ENCODE data around the gene KIAA1958.
A peak's percentile ranks its signal among the peaks of the same experiment; 100 is the strongest.
"Not testable (repeated sequence)": the region's sequence is repeated elsewhere in the genome, so short reads cannot be mapped to it uniquely, and the experiment has no call there.

KIAA1958 gene

DNA sequence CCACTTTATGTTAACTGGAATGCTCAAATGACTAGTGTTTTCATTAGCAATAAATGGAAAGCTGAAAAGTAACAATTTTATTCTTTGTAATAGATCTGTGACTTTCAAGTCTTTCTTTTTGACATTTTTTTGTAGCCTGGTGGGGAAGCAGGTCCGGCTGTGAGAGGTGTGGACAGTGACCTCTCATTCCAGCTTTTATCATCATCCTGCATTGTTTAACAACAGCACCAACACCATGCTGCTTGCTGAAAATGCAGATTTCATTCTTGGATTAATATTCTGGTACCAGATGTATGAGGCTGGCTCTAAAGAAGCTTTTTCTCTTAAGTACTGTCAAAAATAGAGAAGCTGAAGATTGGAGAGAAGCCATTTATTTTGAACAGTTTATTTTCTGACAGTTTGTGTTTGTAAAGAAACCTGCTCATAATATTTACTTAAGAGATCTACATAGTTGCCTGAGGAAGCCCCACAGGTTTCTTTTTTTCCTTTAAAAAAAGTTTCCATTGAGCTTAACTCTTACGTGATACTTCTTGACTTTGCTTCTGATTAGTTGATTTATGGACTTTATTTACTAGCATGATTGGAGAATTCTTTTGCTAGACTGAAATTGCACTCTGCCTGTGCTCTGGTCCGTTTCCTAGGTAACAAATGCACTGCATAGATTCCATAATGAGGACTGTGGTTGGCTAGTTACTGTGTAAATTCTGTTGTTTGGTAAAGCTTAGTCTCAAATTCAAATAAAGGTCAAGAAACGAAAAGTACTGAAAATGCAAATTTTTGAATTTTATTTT, 3.4 kb downstream of the KIAA1958 start:
- peak in 2 of 51 donors; percentile 8 to 32 for DNase-seq

DNA sequence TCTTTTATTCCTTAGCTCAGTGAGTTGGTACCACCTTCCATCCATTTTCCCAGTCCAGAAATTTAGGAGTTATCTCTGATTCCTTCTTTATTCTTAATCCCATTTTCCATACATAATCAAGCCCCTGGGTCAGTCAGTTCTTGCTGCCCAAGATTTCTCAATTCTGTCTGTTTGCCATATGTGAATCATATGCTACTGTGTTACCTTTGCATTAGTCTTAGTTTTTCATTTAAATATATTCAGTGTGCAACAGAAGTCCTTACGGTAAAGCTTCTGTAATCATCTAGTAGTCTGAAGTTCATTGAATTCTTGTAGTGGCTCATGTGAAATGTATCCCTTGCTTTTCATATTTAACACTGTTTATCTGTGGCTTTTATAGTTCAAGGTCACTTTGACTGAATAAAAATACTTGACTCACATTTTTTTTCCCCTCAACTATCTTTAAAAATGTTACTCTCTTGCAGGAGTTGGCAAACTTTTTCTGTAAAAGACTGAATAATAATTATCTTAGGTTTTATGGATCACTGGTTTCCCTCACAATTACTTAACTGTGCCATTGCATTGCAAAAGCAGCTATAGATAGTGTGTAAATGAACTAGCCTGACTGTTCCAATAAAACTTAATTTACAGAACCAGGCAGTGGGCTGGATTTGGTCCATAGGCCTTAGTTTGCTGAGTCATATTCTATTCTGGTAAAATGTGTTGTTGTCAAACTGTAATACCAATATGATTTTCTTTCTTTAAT, 6.9 kb downstream of the KIAA1958 start:
- DNase-seq, result no peak

DNA sequence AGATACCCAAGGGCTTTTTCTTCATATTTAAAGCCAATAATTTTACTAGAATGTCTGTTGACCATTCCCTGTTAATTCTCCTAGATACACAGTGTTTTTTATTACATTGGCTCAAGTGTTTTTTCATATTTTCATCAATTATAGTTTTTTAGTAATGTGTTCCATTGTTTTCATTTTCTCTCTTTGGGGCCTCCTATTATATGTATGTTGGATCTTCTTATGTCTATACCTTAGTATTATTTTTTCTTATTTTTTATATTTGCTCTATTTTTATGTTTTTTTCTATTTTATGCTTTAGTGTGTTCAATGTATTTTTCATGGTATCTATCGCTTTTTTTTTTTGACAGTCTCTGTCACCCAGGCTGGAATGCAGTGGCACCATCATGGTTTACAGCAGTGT, 7.5 kb downstream of the KIAA1958 start:
- DNase-seq, result no peak

DNA sequence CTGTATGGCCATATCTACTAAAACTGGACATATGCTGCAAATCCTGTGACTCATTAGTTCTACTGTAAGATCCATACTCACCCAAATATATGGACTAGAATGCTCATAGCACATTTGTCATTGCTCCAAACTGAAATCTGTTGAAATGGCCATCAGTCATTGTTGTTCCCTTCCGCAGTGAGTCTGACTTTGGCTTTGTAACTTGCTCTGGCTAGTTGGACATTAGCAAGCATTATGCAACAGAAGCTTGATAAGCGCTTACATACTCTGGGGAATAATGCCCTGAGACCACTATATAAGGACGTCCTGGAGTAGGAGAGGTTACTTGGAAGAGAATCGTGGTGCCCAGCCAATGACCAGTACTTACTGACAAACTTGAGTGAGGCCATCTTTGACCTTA, 9.0 kb downstream of the KIAA1958 start:
- no peak for DNase-seq

DNA sequence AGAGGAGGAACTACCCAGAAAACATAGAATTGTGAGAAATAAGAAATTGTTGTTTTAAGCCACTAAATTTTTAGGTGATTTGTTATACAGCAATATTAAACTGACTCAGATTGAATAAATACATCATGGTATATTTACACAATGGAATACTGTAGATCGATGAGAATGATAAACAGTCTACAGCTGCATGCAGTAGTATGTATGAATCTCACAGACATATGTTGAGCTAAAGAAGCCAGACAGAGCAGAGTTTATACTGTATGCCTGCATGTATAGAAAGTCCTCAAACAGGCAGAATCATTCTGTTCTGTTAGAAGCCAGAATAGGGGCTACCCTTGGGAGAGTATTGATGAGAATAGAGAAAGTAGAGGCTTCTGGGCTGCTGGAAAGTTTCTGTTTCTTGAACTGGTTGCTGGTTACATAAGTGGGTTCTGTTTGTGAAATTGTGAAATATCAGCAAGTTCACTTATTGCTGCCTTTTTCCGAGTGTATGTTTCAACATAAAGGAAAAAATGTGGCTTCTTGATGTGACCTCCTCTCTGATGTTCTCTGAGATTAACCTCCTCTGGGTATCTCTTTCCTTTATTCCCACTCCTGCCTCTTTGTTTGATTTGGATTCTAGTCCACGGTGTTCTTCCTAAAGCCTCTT, 9.6 kb downstream of the KIAA1958 start:
- DNase-seq, result no peak

DNA sequence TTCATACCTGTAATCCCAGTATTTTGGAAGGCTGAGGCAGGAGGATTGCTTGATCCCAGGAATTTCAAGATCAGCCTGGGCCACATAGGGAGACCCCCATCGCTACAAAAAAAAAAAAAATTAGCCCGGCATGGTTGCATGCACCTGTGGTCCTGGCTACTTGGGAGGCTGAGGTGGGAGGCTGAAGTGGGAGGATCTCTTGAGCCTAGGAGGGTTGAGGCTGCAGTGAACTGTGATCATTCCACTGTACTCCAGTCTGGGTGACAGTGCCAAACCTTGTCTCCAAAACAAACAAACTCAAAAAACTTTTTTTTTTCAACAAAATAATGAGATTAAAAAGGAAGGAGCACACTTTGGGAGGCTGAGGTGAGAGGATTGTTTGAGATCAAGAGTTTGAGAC, 14.2 kb downstream of the KIAA1958 start:
- no peak for DNase-seq

DNA sequence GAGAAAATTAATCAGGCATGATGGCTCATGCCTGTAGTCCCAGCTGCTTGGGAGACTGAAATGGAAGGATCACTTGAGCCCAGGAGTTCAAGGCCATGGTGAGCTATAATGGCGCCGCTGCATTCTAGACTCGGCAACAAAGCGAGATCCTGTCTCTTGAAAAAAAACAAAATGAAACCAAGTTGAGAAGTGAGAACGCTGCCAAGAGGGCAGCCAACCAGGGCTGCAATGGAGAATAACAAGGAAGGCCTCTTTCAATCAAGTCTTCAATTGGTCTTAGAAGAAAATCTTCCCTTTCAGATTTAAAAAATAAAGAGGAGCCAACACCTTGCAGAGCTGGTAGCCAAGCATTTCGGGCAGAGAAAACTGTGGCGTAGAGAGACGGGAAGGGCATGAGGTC, 14.7 kb downstream of the KIAA1958 start:
- DNase-seq, result peak in 8 of 51 donors; percentile 1 to 28 (median 10)

DNA sequence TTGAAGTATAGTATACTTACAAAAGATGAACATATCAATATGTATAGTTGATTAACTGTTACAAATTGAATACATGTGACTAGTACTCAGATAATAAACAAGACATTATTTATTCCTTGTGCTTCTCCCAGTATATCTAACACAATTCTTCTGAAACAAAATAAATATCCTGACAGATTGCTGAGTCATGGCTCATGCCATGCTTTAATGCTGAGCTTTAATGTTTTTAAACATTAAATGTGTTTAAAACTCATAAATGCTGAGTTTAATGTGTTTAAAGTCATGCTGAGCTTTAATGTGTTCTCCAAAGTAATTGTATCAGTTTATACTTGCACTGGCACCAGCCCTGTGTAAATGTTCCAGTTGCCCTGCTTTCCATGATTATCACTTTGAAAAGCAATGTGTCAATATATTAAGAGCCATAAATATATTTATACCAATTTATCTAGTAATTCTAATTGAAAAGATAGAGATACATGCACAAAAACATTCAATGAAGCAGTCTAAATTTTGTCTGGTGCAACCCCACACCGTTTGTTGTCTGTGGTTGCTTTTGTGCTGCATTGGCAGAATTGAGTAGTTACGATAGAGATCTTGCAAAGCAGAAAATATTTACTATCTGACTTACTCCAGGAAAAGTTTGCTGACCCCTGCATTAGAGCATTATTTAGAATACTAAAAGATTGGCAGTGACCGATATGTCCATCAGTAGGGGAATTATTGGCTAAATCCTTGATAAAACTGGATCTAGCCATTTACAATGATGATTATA, 15.7 kb downstream of the KIAA1958 start:
- DNase-seq, result no peak

DNA sequence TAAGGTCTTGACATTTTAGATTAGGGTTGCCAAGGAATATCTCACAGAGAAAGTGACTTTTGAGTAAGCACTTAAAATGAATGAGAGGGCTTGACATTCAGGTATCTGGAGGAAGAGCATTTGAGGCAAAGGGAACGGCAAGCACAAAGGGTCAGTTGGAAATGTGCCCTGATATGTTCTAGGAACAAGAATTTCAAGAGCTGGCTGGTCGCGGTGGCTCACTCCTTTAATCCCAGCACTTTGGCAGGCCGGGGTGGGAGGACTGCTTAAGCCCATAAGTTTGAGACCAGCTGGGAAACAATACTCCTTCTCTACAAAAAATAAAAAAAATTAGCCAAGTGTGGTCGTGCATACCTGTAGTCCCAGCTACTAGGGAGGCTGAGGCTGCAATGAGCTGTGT, 16.5 kb downstream of the KIAA1958 start:
- DNase-seq, result peak in 7 of 51 donors; percentile 3 to 44 (median 8)

DNA sequence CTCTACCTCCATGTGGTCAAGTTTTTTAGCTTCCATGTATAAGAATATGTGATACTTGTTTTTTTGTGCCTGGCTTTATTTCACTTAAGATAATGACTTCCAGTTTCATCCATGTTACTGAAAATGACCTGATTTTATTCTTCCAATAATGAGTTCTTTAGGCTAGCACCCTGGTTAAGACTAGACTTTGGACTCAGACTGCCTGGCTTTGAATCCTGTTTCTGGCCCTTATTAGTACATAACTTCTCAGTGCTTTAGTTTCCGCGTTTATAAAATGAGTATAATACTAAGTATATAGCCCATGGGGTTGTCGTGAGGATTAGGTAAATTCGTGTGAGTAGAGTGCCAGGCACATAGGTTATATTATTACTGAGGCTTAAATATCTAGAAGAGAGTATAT, 18.5 kb downstream of the KIAA1958 start:
- no peak for DNase-seq

DNA sequence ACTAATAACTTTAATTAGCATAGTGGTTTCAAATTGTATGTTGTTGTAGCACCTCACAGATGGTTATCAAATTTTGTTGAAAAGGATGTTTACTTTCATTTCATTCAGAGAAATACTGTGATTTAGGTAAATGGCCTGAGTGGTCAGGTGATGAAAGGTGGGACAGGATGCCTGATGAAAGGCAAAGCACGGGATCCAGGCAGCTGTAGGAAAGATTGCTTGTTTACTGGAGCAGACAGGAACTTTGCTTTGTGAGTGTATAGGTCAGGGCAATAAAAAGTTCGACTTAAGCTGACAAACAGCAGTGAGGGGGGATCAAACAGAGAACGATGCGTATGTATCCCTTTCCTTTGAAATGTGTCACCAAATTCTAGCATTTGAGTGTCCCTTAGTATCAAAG, 19.0 kb downstream of the KIAA1958 start:
- DNase-seq, result no peak

DNA sequence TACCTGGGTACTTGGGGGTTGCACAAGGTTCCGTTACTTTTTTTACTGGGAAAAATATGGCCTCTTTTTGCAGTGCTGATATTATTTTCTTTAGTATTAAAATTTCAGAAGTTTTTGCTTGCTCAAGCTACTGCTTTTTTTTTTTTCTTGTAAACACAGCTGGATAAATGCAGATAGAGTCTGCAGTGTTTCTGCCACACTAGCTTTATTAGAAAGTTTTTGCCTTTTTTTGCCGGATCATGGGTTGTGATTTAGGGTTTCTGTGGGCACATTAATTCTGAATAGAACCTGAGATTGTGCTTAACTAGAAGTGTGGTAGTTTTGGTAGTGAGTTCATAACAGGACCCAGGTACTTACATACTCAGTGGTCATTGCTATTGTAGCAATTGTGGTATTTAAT, 19.9 kb downstream of the KIAA1958 start:
- DNase-seq, result no peak

DNA sequence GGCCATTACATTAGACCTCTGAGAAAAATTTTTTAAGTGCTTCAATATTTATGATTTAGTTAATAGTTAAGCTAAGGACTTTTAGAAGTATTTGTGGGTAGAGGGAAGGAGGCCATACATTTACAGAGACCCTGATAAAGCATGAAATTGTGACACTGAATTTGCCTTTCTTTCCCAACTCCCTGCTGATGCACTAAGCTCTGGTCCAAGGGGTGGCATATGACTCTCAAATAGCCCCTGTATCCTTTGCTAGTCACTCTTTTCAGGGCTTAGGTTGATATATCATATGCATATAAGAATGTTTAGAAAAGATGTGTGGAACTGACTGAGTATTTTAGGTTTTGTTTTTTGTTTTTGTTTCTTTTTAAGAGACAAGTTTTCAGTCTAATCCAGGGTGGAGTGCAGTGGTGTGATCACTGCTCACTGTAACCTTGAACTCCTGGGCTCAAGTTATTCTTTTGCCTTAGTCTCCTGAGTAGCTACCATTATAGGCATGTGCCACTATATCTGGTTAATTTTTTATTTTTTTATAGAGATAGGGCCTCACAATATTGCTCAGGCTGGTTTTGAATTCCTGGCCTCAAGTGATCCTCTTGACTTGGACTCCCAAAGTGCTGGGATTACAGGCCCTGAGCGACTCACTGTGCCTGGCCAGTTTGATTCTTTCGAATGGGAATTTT, 20.5 kb downstream of the KIAA1958 start:
- DNase-seq, result no peak

DNA sequence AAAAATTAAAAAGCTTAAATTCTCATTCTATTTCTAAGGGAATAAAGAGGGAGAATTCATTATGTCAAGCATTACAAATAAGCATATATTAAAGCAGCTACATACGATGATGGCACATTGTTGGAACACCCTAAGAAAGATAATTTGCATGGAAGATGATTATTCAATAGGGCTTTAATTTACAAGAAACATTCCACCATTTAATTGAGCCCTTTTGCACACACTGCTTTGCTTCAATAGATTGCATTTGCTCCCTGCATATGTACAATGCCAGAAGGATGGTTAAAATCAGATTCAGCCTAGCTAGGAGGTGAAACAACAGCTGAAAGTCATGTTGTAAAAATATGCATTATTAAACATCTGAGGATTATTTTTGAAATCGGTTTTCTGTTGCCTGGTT, 21.8 kb downstream of the KIAA1958 start:
- DNase-seq, result no peak

DNA sequence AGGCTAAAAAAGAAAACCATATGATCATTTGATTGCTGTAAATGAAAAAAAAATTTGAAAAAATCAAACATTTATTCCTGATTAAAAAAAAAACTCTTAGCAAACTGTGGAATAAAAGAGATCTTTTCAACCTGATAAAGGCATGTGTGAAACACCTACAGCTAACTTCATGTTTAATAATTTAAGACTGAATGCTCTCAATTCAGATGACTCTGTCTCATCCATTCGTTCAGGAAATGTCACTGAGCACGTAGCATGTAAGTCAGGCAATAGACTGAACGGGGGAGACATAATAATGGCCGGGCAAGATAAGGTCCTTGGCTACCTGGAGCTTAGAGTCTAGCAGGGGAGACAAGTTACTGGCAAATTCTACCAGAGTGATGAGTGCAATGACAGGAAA, 25.8 kb downstream of the KIAA1958 start:
- DNase-seq, result not testable (repeated sequence)

DNA sequence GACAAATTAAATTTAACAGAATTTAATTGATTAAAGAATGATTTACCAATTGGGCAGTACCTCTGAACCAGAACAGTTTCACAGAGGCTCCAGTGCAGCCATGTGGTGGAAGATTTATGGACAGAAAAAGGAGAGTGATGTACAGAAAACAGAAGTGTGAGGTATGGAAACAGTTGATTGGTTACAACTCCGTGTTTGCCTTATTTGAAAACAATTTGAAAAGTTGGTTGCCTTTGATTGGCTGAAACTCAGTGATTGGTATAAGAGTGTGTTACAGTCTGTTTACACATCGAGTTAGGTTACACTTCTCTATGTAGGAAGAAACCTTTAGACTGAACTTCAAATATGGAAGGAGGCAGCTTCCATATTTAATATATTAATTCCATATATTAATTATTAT, 30.1 kb downstream of the KIAA1958 start:
- DNase-seq, result no peak

DNA sequence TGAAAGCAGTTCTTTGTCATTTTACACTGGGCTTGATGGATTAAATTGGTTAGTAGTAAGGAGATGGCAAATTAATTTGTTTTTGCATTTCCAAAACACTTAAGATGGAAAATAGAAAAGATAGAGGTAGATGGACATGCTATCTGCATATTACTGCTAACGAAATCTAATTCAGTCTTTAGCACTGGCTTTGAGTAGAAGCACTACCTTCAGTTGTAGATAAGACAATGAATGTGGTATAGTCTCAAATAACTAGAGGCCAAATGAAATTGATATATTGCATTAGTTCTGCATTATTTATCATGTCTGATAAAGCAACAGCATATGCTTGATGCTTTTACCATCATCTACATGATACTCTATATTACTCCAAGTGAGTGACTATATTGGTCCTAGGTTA, 33.4 kb downstream of the KIAA1958 start:
- DNase-seq, result no peak

DNA sequence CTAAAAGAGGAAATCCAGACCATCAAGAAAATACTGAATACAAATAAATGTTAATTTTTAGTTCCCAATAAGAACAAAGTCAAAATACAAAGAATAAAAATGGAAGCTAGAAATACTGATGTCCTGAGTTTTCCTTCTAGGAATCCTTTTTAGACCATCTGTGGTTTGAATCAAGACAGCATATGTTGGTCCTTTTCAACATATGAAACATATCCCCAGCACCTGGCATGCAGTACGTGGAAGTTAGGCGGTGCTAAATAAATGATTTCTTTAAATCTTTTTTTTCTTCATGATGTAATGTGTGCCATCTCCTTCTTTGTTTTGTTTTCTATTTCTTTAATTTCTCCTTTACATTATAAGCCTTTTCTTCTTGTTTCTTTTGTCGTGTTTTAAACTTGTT, 34.0 kb downstream of the KIAA1958 start:
- DNase-seq, result no peak

DNA sequence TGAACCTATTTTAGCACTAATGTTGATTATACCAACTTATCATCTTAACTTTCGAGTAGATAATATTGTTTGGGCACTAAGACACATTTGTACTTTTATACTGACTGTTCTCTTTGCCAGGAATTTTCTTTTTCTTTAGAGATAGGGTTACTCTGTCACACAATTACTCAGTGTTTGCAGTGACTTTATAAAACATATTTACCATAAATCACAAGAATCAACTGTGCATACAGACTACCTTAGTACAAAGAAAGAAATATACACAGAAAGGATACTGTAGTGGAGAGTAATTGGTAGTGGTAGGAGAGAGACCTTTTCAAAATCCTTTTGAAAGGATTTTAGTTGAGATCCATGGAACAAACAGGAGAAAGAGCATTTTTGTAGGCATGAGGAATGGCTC, 40.3 kb downstream of the KIAA1958 start:
- DNase-seq, result no peak

DNA sequence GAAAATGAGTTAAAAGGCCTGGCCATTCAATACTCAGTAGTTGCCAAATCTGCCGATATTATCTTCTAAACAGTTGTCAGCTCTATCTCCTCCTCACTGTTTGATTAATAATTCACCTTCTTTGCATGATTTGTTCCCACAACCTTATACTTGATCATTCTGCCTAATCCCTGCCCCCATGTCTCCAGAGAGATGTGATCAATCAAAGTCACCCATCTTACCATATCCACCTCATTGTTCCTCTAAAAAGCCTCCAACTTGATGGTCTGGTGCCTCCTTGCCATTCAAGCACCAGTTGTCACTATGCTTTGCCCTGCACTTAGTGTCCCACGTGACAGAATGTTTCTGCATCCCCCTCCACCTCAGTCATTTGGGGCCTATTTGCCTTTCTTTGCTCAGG, 41.3 kb downstream of the KIAA1958 start:
- DNase-seq, result no peak

DNA sequence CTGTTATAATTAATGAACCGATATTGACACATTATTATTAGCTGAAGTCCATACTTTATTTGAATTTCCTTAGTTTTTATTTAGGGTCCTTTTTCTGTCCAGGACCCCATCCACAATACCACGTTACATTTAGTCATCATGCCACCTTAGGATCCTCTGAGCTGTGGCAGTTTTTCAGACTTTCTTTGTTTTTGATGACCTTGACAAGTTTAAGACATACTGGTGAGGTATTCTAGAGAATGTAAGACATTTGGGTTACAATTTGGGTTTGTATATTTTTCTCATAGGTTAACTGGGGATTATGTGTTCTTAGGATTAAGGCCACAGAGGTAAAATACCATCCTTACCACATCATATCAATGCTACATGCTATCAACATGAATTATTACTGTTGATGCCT, 42.7 kb downstream of the KIAA1958 start:
- DNase-seq, result no peak

Data from hypothalamus (tissue), 51 donors.